Bronchial epithelial cell (primary cell): Measurements from ENCODE around the gene NRXN3. TPM values are rescaled to one million over a fixed set of nuclear protein-coding genes. Genes with fewer than 3 reads are reported as not detected.

ENCODE experiments used
- DNase-seq: peaks from one replicate; pipeline ENCODE4 v3.0.0-alpha.2; 2010; ENCODE audit warnings: low read depth
- FAIRE-seq: peaks from 2 replicates; lab custom pipeline; 2011; peaks lifted over from hg19 to GRCh38; lab: Jason Lieb, UNC
- H3K27me3 ChIP-seq: 2 replicates; pipeline ENCODE4 v1.5.1; 2011; ENCODE audit warnings: low read length; ENCODE audit not compliant: control insufficient read depth, insufficient read depth
- H3K36me3 ChIP-seq: 2 replicates; pipeline ENCODE4 v1.5.1; 2011; ENCODE audit warnings: low read length; ENCODE audit not compliant: control insufficient read depth, insufficient read depth
- H3K4me3 ChIP-seq: 2 replicates; pipeline ENCODE4 v1.5.1; 2011; ENCODE audit warnings: mild to moderate bottlenecking, low read depth, low read length, control low read depth
- CTCF ChIP-seq: IDR thresholded peaks from 2 replicates; pipeline ENCODE4 v1.5.1; 2011; ENCODE audit warnings: mild to moderate bottlenecking, moderate library complexity, low read length, control low read depth, inconsistent platforms; ENCODE audit not compliant: insufficient read depth, severe bottlenecking
- total RNA-seq: library from RNA; depleted of rRNA; stranded (reverse); fragments of >200 nt; gene quantifications from 2 replicates; pipeline ENCODE4 v1.2.1, GENCODE V29; 2014

The NRXN3 gene
- total RNA-seq, 1 donor from 2014 or later, result under 0.01 TPM

GRCh38 chr14:79383475-79383874 is 1213.3 kb downstream of the NRXN3 start:
- DNase-seq (no peak), FAIRE-seq (no peak)
- H3K27me3 ChIP-seq, result no peaks in the 10 kb centered on the region
- H3K36me3 ChIP-seq, result no peaks in the 10 kb centered on the region
- TF ChIP-seq CTCF, result no peak
- no peak overlapping the region for H3K4me3 ChIP-seq

- Histone ChIP-seq H3K4me3 (no peak overlapping the region), H3K36me3 (no peaks in the 10 kb centered on the region), H3K27me3 (no peaks in the 10 kb centered on the region)
- FAIRE-seq (no peak), DNase-seq (no peak)
- TF ChIP-seq CTCF, result no peak
Measured at GRCh38 chr14:79395061-79395460, 1224.9 kb downstream of the NRXN3 start.

GRCh38 chr14:79404874-79405511 is 1234.8 kb downstream of the NRXN3 start:
- FAIRE-seq (no peak), DNase-seq (no peak)
- Histone ChIP-seq H3K4me3 (no peak overlapping the region), H3K27me3 (no peaks in the 10 kb centered on the region), H3K36me3 (no peaks in the 10 kb centered on the region)
- no peak for TF ChIP-seq CTCF

GRCh38 chr14:79405512-79405910 is 1235.3 kb downstream of the NRXN3 start:
- FAIRE-seq, result no peak
- H3K4me3 ChIP-seq, result no peak overlapping the region
- H3K36me3 ChIP-seq, result no peaks in the 10 kb centered on the region
- DNase-seq, result no peak
- no peak for TF ChIP-seq CTCF
- H3K27me3 ChIP-seq, result no peaks in the 10 kb centered on the region

GRCh38 chr14:79407572-79407971 is 1237.4 kb downstream of the NRXN3 start:
- FAIRE-seq, result no peak
- DNase-seq, result peak; percentile 6
- no peak for TF ChIP-seq CTCF
- no peaks in the 10 kb centered on the region for H3K27me3 ChIP-seq
- H3K36me3 ChIP-seq, result no peaks in the 10 kb centered on the region
- H3K4me3 ChIP-seq, result no peak overlapping the region

- no peak for FAIRE-seq
Measured at GRCh38 chr14:79408696-79409095, 1238.5 kb downstream of the NRXN3 start.

More at GRCh38 chr14:79408696-79409095, 1238.5 kb downstream of the NRXN3 start:
- DNase-seq, result no peak
- H3K27me3 ChIP-seq, result no peaks in the 10 kb centered on the region
- no peaks in the 10 kb centered on the region for H3K36me3 ChIP-seq
- no peak for TF ChIP-seq CTCF
- H3K4me3 ChIP-seq, result no peak overlapping the region
